Ramos (cell line): ENCODE results near the gene GPR39.

Source experiments
- in situ Hi-C: fragments of 300-500 bp; cut with MboI; formaldehyde crosslinking; loops from one replicate; pipeline ENCODE4 v1.14.3; 2022; ENCODE audit warnings: low sequenced_read_pairs; ENCODE audit not compliant: unreplicated experiment

The GPR39 gene

GRCh38 chr2:132549935-132550670 is 133.5 kb downstream of the GPR39 start:
- in situ Hi-C loops = loop anchor here (10.0 kb wide), 1 partner anchor 625 kb away; no protein-coding TSS in a partner anchor

- in situ Hi-C loops = no loop called here
These were observed 134.3 kb downstream of the GPR39 start for GRCh38 chr2:132550946-132551345.

- in situ Hi-C loops = no loop called here
These were observed 141.1 kb downstream of the GPR39 start for GRCh38 chr2:132557694-132558093.

GRCh38 chr2:132559326-132559725 is 142.7 kb downstream of the GPR39 start:
- in situ Hi-C loops = no loop called here

GRCh38 chr2:132559921-132560320 is 143.3 kb downstream of the GPR39 start:
- in situ Hi-C loops = no loop called here

GRCh38 chr2:132560562-132560961 is 144.0 kb downstream of the GPR39 start:
- in situ Hi-C loops = no loop called here

- in situ Hi-C loops = no loop called here
These were observed 145.6 kb downstream of the GPR39 start for GRCh38 chr2:132562245-132562644.

- in situ Hi-C loops = no loop called here
These were observed 147.5 kb downstream of the GPR39 start for GRCh38 chr2:132564065-132564464.

GRCh38 chr2:132566379-132566778 is 149.8 kb downstream of the GPR39 start:
- in situ Hi-C loops = no loop called here

- in situ Hi-C loops = no loop called here
These were observed 151.1 kb downstream of the GPR39 start for GRCh38 chr2:132567682-132568081.

- in situ Hi-C loops = no loop called here
These were observed 152.1 kb downstream of the GPR39 start for GRCh38 chr2:132568656-132569055.

- in situ Hi-C loops = no loop called here
These were observed 156.9 kb downstream of the GPR39 start for GRCh38 chr2:132573444-132574007.

GRCh38 chr2:132577686-132578085 is 161.1 kb downstream of the GPR39 start:
- in situ Hi-C loops = no loop called here

- in situ Hi-C loops = no loop called here
These were observed 165.0 kb downstream of the GPR39 start for GRCh38 chr2:132581591-132581990.

GRCh38 chr2:132581991-132582738 is 165.6 kb downstream of the GPR39 start:
- in situ Hi-C loops = no loop called here

- in situ Hi-C loops = no loop called here
These were observed 167.2 kb downstream of the GPR39 start for GRCh38 chr2:132583666-132584360.

- in situ Hi-C loops = no loop called here
These were observed 168.6 kb downstream of the GPR39 start for GRCh38 chr2:132584976-132585817.

- in situ Hi-C loops = no loop called here
These were observed 169.5 kb downstream of the GPR39 start for GRCh38 chr2:132586101-132586511.

GRCh38 chr2:132586835-132587234 is 170.2 kb downstream of the GPR39 start:
- in situ Hi-C loops = no loop called here

GRCh38 chr2:132588576-132588975 is 172.0 kb downstream of the GPR39 start:
- in situ Hi-C loops = no loop called here
